ENCODE measurements around the gene MAP1B. TPM values are rescaled to one million over a fixed set of nuclear protein-coding genes. Genes with fewer than 3 reads are reported as not detected.

MAP1B gene
- total RNA-seq, 1 experiment from 2014 or later = 163 TPM

- peak overlapping the region; percentile 20 for H3K27ac ChIP-seq
- no peaks in the 10 kb centered on the region for H4K20me1 ChIP-seq (ENCODE audit: insufficient read depth)
- no peaks in the 10 kb centered on the region for H3K79me2 ChIP-seq (ENCODE audit: low read depth)
- intact Hi-C loops (cut with micrococcal nuclease; ENCODE audit: unreplicated experiment) = loop anchor here (10.0 kb wide), 1 partner anchor 70 kb away; no protein-coding TSS in a partner anchor
- ChIA-PET CTCF (no interaction called here), POLR2A (ENCODE audit: unreplicated experiment) (interaction anchor here (0.7 to 0.8 kb wide), 2 partner anchors 37 to 133 kb away, joined by 3 to 16 read pairs; no protein-coding TSS in a partner anchor)
- no peaks in the 10 kb centered on the region for H3K27me3 ChIP-seq (ENCODE audit: insufficient read depth, low read depth)
- DNase-seq = peak; percentile 61 to 71
- H3K4me2 ChIP-seq = peak overlapping the region; percentile 79
- H3K4me3 ChIP-seq = no peak overlapping the region
- peaks cover 45% of the 10 kb centered on the region for H3K4me1 ChIP-seq (replicated peaks; ENCODE audit: insufficient read depth)
- TF ChIP-seq, protein P1, sequence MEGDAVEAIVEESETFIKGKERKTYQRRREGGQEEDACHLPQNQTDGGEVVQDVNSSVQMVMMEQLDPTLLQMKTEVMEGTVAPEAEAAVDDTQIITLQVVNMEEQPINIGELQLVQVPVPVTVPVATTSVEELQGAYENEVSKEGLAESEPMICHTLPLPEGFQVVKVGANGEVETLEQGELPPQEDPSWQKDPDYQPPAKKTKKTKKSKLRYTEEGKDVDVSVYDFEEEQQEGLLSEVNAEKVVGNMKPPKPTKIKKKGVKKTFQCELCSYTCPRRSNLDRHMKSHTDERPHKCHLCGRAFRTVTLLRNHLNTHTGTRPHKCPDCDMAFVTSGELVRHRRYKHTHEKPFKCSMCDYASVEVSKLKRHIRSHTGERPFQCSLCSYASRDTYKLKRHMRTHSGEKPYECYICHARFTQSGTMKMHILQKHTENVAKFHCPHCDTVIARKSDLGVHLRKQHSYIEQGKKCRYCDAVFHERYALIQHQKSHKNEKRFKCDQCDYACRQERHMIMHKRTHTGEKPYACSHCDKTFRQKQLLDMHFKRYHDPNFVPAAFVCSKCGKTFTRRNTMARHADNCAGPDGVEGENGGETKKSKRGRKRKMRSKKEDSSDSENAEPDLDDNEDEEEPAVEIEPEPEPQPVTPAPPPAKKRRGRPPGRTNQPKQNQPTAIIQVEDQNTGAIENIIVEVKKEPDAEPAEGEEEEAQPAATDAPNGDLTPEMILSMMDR (conservative IDR thresholded peaks at IDR 0.05) = no peak
- no peak for TF ChIP-seq EZH2 (IDR thresholded peaks at IDR 0.05; ENCODE audit: low read depth)
- no peaks in the 10 kb centered on the region for H3K9me2 ChIP-seq (ENCODE audit: insufficient read depth)
- H3F3A ChIP-seq (ENCODE audit: insufficient read depth, low read depth) = peaks cover 40% of the 10 kb centered on the region
- no peaks in the 10 kb centered on the region for H3K36me3 ChIP-seq (ENCODE audit: low read depth)
- H3K9me3 ChIP-seq (ENCODE audit: insufficient read depth, low read depth) = no peaks in the 10 kb centered on the region
- no peak overlapping the region for H2AFZ ChIP-seq
- BruUV-seq (replicated peaks) = no TSS peak
Observed at GRCh38 chr5:72064801-72065570, 42.3 kb upstream of the MAP1B start.

- H3K4me3 ChIP-seq = no peak overlapping the region
- intact Hi-C loops (cut with micrococcal nuclease; ENCODE audit: unreplicated experiment) = loop anchor here (1.0 to 10.0 kb wide), 3 partner anchors 69 to 283 kb away; no protein-coding TSS in a partner anchor
- POLR2A ChIA-PET (ENCODE audit: unreplicated experiment) = interaction anchor here (0.6 to 1.3 kb wide), 5 partner anchors 36 to 1608 kb away, joined by 3 to 20 read pairs (median 12); no protein-coding TSS in a partner anchor
- no peaks in the 10 kb centered on the region for H3K9me2 ChIP-seq (ENCODE audit: insufficient read depth)
- H3K79me2 ChIP-seq (ENCODE audit: low read depth) = no peaks in the 10 kb centered on the region
- no peak for DNase-seq
- H3K9me3 ChIP-seq (ENCODE audit: insufficient read depth, low read depth) = no peaks in the 10 kb centered on the region
- H3K4me2 ChIP-seq = peak overlapping the region; percentile 79
- H3K27ac ChIP-seq = peak overlapping the region; percentile 98
- H3K4me1 ChIP-seq (replicated peaks; ENCODE audit: insufficient read depth) = peaks cover 45% of the 10 kb centered on the region
- CTCF ChIA-PET = no interaction called here
- H2AFZ ChIP-seq = no peak overlapping the region
- H3K27me3 ChIP-seq (ENCODE audit: insufficient read depth, low read depth) = no peaks in the 10 kb centered on the region
- H3K36me3 ChIP-seq (ENCODE audit: low read depth) = no peaks in the 10 kb centered on the region
- H3F3A ChIP-seq (ENCODE audit: insufficient read depth, low read depth) = peaks cover 40% of the 10 kb centered on the region
- no TSS peak for BruUV-seq (replicated peaks)
- TF ChIP-seq, protein P1 (conservative IDR thresholded peaks at IDR 0.05) = no peak
- TF ChIP-seq EZH2 (IDR thresholded peaks at IDR 0.05; ENCODE audit: low read depth) = no peak
- H4K20me1 ChIP-seq (ENCODE audit: insufficient read depth) = no peaks in the 10 kb centered on the region
Observed at GRCh38 chr5:72065751-72066255, 41.5 kb upstream of the MAP1B start.

DNA sequence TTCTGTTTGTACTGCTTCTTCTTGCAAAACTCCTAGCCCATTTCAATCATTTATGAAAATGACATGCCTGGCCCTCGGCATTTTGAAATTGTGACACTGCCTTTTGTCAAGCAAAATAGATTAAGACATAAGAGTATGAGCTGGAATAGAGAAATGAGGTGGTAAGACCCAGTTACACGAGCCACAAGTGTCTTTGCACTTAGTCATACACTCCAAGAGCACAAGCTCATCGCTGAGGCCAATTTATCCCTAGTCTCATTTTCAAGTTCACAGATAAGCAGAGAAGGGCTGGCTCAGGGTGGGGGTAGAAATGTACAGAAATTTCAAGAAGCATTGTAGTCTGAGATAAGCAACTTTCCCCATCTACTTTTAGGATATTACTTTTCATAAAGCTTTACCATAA is 40.6 kb upstream of the MAP1B start:
- Histone ChIP-seq H3K4me1 (replicated peaks; ENCODE audit: insufficient read depth) (peaks cover 45% of the 10 kb centered on the region), H3K9me3 (ENCODE audit: insufficient read depth, low read depth) (no peaks in the 10 kb centered on the region), H3K4me2 (peak overlapping the region; percentile 79), H2AFZ (no peak overlapping the region), H3K27me3 (ENCODE audit: insufficient read depth, low read depth) (no peaks in the 10 kb centered on the region), H3K9me2 (ENCODE audit: insufficient read depth) (no peaks in the 10 kb centered on the region), H3K27ac (peak overlapping the region; percentile 98), H4K20me1 (ENCODE audit: insufficient read depth) (no peaks in the 10 kb centered on the region), H3K4me3 (peak overlapping the region; percentile 32; the same call in 1 of the 2 replicates), H3K79me2 (ENCODE audit: low read depth) (no peaks in the 10 kb centered on the region), H3F3A (ENCODE audit: insufficient read depth, low read depth) (peaks cover 40% of the 10 kb centered on the region), H3K36me3 (ENCODE audit: low read depth) (no peaks in the 10 kb centered on the region)
- ChIA-PET CTCF (interaction anchor here (0.6 to 1.5 kb wide), 3 partner anchors 40 to 283 kb away, joined by 4 to 5 read pairs (median 4); partner anchors contain the start of gene MAP1B), POLR2A (ENCODE audit: unreplicated experiment) (interaction anchor here (0.5 to 1.3 kb wide), 14 partner anchors 12 to 1161 kb away, joined by 3 to 20 read pairs (median 4); no protein-coding TSS in a partner anchor)
- DNase-seq = peak; percentile 59 to 96
- TF ChIP-seq, protein P1 (conservative IDR thresholded peaks at IDR 0.05) = no peak
- no peak for TF ChIP-seq EZH2 (IDR thresholded peaks at IDR 0.05; ENCODE audit: low read depth)
- intact Hi-C loops (cut with micrococcal nuclease; ENCODE audit: unreplicated experiment) = loop anchor here (1.0 to 10.0 kb wide), 5 partner anchors 42 to 283 kb away; no protein-coding TSS in a partner anchor
- no TSS peak for BruUV-seq (replicated peaks)
